H1 (cell line): ENCODE results near the gene FOXP4. TPM values are rescaled to one million over a fixed set of nuclear protein-coding genes. Genes with fewer than 3 reads are reported as not detected.

Source experiments
- CTCF ChIA-PET: fragments of 300-600 bp; sonication (Branson Sonifier 250); formaldehyde crosslinking; loops from one replicate; lab custom pipeline; 2021; ENCODE audit not compliant: partially characterized antibody; lab: Charles Lee
- POLR2A ChIA-PET: fragments of 300-600 bp; sonication (Branson Sonifier 250); formaldehyde crosslinking; loops from one replicate; lab custom pipeline; 2021; ENCODE audit warnings: inconsistent platforms; ENCODE audit not compliant: partially characterized antibody; lab: Charles Lee
- DNase-seq, 2 experiments: peaks; one replicate each; pipeline versions ENCODE4 v3.0.0 to v3.0.0-alpha.2; 2010 to 2022; ENCODE audit warnings: low spot score in 2 of 2, low read depth in 1 of 2, mixed read lengths in 1 of 2
- FAIRE-seq: peaks from 2 replicates; lab custom pipeline; 2011; peaks lifted over from hg19 to GRCh38; lab: Jason Lieb, UNC
- H2AFZ ChIP-seq: 2 replicates; pipeline ENCODE4 v1.8.1; 2012; ENCODE audit warnings: low read length, inconsistent platforms
- H2AK5ac ChIP-seq: 2 replicates; pipeline ENCODE4 v1.6.1; 2013; ENCODE audit warnings: low read depth, low read length
- H2BK120ac ChIP-seq: replicated peaks from 2 replicates; pipeline ENCODE3; 2013; ENCODE audit warnings: low read depth, low read length, inconsistent platforms
- H2BK12ac ChIP-seq: 2 replicates; pipeline ENCODE4 v1.6.1; 2013; ENCODE audit warnings: low read depth, low read length
- H2BK15ac ChIP-seq: 2 replicates; pipeline ENCODE4 v1.6.1; 2013; ENCODE audit warnings: low read length
- H2BK20ac ChIP-seq: 2 replicates; pipeline ENCODE4 v1.6.1; 2013; ENCODE audit warnings: low read length
- H2BK5ac ChIP-seq: 2 replicates; pipeline ENCODE4 v1.6.1; 2013; ENCODE audit warnings: low read depth, low read length
- H3K14ac ChIP-seq: 2 replicates; pipeline ENCODE4 v1.6.1; 2013; ENCODE audit warnings: inconsistent platforms; ENCODE audit not compliant: insufficient read length
- H3K18ac ChIP-seq: 2 replicates; pipeline ENCODE4 v1.6.1; 2013; ENCODE audit warnings: low read length; ENCODE audit errors: extremely low read depth
- H3K23ac ChIP-seq: 2 replicates; pipeline ENCODE4 v1.6.1; 2013; ENCODE audit warnings: inconsistent platforms; ENCODE audit not compliant: insufficient read length
- H3K23me2 ChIP-seq: 2 replicates; pipeline ENCODE4 v1.6.1; 2013; ENCODE audit warnings: low read depth, low read length
- H3K27ac ChIP-seq: 2 replicates; pipeline ENCODE4 v1.6.1; 2011; ENCODE audit warnings: low read depth, low read length, inconsistent platforms
- H3K27me3 ChIP-seq, 4 experiments: replicated peaks in 1 of 4; 1 replicate in 1 of 4; 2 replicates in 3 of 4; pipeline versions ENCODE4 v1.6.1 to v1.8.1; 2011 to 2013; ENCODE audit warnings: low read length in 3 of 4, mild to moderate bottlenecking in 3 of 4, inconsistent platforms in 2 of 4, mixed read lengths in 2 of 4, moderate library complexity in 1 of 4; ENCODE audit not compliant: control insufficient read depth in 3 of 4, insufficient read depth in 3 of 4; ENCODE audit errors: extremely low read depth in 1 of 4
- H3K36me3 ChIP-seq, 4 experiments: 2 replicates each; pipeline versions ENCODE4 v1.6.1 to v1.8.1; 2011 to 2013; ENCODE audit warnings: mild to moderate bottlenecking in 4 of 4, low read length in 3 of 4, moderate library complexity in 2 of 4, control low read depth in 1 of 4, inconsistent platforms in 1 of 4; ENCODE audit not compliant: insufficient read depth in 4 of 4, control insufficient read depth in 2 of 4
- H3K4ac ChIP-seq: replicated peaks from 2 replicates; pipeline ENCODE3; 2013; ENCODE audit warnings: low read length, low read depth, mixed read lengths, inconsistent platforms; ENCODE audit not compliant: insufficient read length
- H3K4me1 ChIP-seq, 4 experiments: replicated peaks in 1 of 4; 1 replicate in 1 of 4; 2 replicates in 3 of 4; pipeline versions ENCODE4 v1.6.1 to v1.8.1; 2011 to 2013; ENCODE audit warnings: low read length in 3 of 4, inconsistent platforms in 2 of 4, mixed read lengths in 1 of 4; ENCODE audit not compliant: insufficient read depth in 4 of 4, control insufficient read depth in 3 of 4
- H3K4me2 ChIP-seq, 2 experiments: 2 replicates each; pipeline versions ENCODE4 v1.6.1 to v1.8.1; 2011 to 2013; ENCODE audit warnings: low read depth in 2 of 2, low read length in 2 of 2, control low read depth in 1 of 2, inconsistent platforms in 1 of 2, mild to moderate bottlenecking in 1 of 2; ENCODE audit not compliant: insufficient read depth in 1 of 2
- H3K4me3 ChIP-seq, 4 experiments: fragments of 200-600, 300-600 bp in 1 of 4; sonication (generic), shearing (Covaris generic), sonication (Bioruptor Twin) in 1 of 4; 2 replicates each; pipeline versions ENCODE4 v1.5.1 to v1.8.1; 2011 to 2016; ENCODE audit warnings: low read length in 4 of 4, low read depth in 3 of 4, control low read depth in 2 of 4, inconsistent platforms in 2 of 4, mild to moderate bottlenecking in 2 of 4, mixed read lengths in 1 of 4, moderate library complexity in 1 of 4; ENCODE audit not compliant: insufficient read depth in 2 of 4; ENCODE audit errors: extremely low read depth in 1 of 4
- H3K56ac ChIP-seq: replicated peaks from 2 replicates; pipeline ENCODE3; 2013; ENCODE audit warnings: low read depth, mild to moderate bottlenecking, mixed read lengths, low read length, inconsistent platforms; ENCODE audit not compliant: insufficient read length
- H3K79me1 ChIP-seq: 2 replicates; pipeline ENCODE4 v1.6.1; 2013; ENCODE audit warnings: low read depth, low read length, control low read depth
- H3K79me2 ChIP-seq, 2 experiments: 2 replicates each; pipeline versions ENCODE4 v1.6.1 to v1.8.1; 2012 to 2013; ENCODE audit warnings: low read length in 2 of 2, mild to moderate bottlenecking in 2 of 2, inconsistent platforms in 1 of 2; ENCODE audit not compliant: insufficient read depth in 2 of 2, control insufficient read depth in 1 of 2
- H3K9ac ChIP-seq, 4 experiments: replicated peaks in 1 of 4; 1 replicate in 1 of 4; 2 replicates in 3 of 4; pipeline versions ENCODE4 v1.6.1 to v1.8.1; 2011 to 2013; ENCODE audit warnings: low read depth in 3 of 4, low read length in 3 of 4, control low read depth in 2 of 4, mild to moderate bottlenecking in 2 of 4, moderate library complexity in 2 of 4, inconsistent platforms in 1 of 4; ENCODE audit errors: extremely low read depth in 1 of 4
- H3K9me3 ChIP-seq, 2 experiments: 2 replicates each; pipeline versions ENCODE4 v1.6.1 to v1.8.1; 2012 to 2013; ENCODE audit warnings: mild to moderate bottlenecking in 2 of 2, moderate library complexity in 2 of 2, control low read depth in 1 of 2, inconsistent platforms in 1 of 2, low read depth in 1 of 2, low read length in 1 of 2, mixed read lengths in 1 of 2; ENCODE audit not compliant: insufficient read depth in 2 of 2
- H4K20me1 ChIP-seq, 2 experiments: replicated peaks in 1 of 2; 2 replicates each; pipeline versions ENCODE3 to v1.8.1; 2011 to 2013; ENCODE audit warnings: inconsistent platforms in 2 of 2, low read length in 2 of 2, mild to moderate bottlenecking in 1 of 2; ENCODE audit not compliant: insufficient read depth in 2 of 2, control insufficient read depth in 1 of 2
- H4K5ac ChIP-seq: 2 replicates; pipeline ENCODE4 v1.6.1; 2013; ENCODE audit warnings: low read length, low read depth, mixed read lengths, inconsistent platforms; ENCODE audit not compliant: insufficient read length
- H4K8ac ChIP-seq: 2 replicates; pipeline ENCODE4 v1.8.0; 2013; ENCODE audit warnings: mild to moderate bottlenecking, moderate library complexity, low read length, inconsistent platforms; ENCODE audit not compliant: insufficient read depth; ENCODE audit errors: extremely low read depth
- H4K91ac ChIP-seq: replicated peaks from 2 replicates; pipeline ENCODE3; 2013; ENCODE audit warnings: low read length, mixed read lengths, inconsistent platforms; ENCODE audit not compliant: insufficient read length
- BACH1 ChIP-seq: IDR thresholded peaks from 2 replicates; pipeline ENCODE4 v1.6.1; 2012; ENCODE audit warnings: low read length, improper control_type of control experiment
- CHD1 ChIP-seq: IDR thresholded peaks from 2 replicates; pipeline ENCODE4 v1.6.1; 2012; ENCODE audit warnings: low read depth, low read length, improper control_type of control experiment
- CTBP2 ChIP-seq: IDR thresholded peaks from 2 replicates; pipeline ENCODE4 v1.7.0; 2011; ENCODE audit warnings: borderline replicate concordance, mild to moderate bottlenecking, moderate library complexity, mixed read lengths, low read length; ENCODE audit not compliant: insufficient read depth, insufficient read length
- JUND ChIP-seq: IDR thresholded peaks from 2 replicates; pipeline ENCODE4 v1.6.1; 2011; ENCODE audit warnings: mild to moderate bottlenecking, improper control_type of control experiment, low read length
- NANOG ChIP-seq: IDR thresholded peaks from 2 replicates; pipeline ENCODE4 v1.6.1; 2011; ENCODE audit warnings: low read length, low read depth, mild to moderate bottlenecking, inconsistent platforms; ENCODE audit not compliant: insufficient read depth, poor library complexity, severe bottlenecking
- SIN3A ChIP-seq, 2 experiments: IDR thresholded peaks in 1 of 2; conservative IDR thresholded peaks in 1 of 2; 2 replicates each; pipeline ENCODE4 v1.6.1; 2011 to 2012; ENCODE audit warnings: low read length in 2 of 2, improper control_type of control experiment in 1 of 2, low read depth in 1 of 2, mild to moderate bottlenecking in 1 of 2
- SIRT6 ChIP-seq: IDR thresholded peaks from one replicate; pipeline ENCODE4 v1.7.1; 2012; ENCODE audit warnings: low read length, inconsistent platforms
- WGBS, 2 experiments: shearing (Covaris generic) in 1 of 2; methylation state at CpG; one replicate each; pipeline versions ENCODE4 v1.1.6 to v1.1.7; 2013 to 2015; ENCODE audit warnings: low lambda C conversion rate in 2 of 2, mixed read lengths in 2 of 2, inconsistent platforms in 1 of 2, low coverage in 1 of 2, missing lambda C conversion rate in 1 of 2; ENCODE audit not compliant: insufficient replicate concordance in 2 of 2, insufficient coverage in 1 of 2, insufficient read length in 1 of 2; ENCODE audit errors: extremely low coverage in 1 of 2, missing lambda C conversion rate in 1 of 2; 5-methylcytosine and 5-hydroxymethylcytosine counted together
- polyA plus RNA-seq, 7 experiments: library from polyadenylated mRNA; depleted of rRNA in 3 of 7; stranded (reverse) in 5 of 7; unstranded in 2 of 7; fragments of >200 nt in 5 of 7; fragments of 200-250 nt in 2 of 7; gene quantifications; 1 replicate in 5 of 7; 2 replicates in 1 of 7; 4 replicates in 1 of 7; pipeline versions ENCODE4 v1.2.1 to v1.2.3, GENCODE V29; 2011 to 2013; ENCODE audit warnings: missing spikeins in 2 of 7, mixed read lengths in 2 of 7
- total RNA-seq: library from RNA; stranded (reverse); fragmentation: NEBNext Ultra II Directional; extraction: Animal tissue kit (Norgen Biotek cat#: 25700); gene quantifications from 2 replicates; pipeline ENCODE4 v1.2.1, GENCODE V29; 2021

Gene FOXP4
- total and polyA plus RNA-seq, 2 of the 8 experiments (the other 6 are each of a cell fraction or from before 2014, with no cell fraction given) = 4.8 to 13.3 TPM

DNA sequence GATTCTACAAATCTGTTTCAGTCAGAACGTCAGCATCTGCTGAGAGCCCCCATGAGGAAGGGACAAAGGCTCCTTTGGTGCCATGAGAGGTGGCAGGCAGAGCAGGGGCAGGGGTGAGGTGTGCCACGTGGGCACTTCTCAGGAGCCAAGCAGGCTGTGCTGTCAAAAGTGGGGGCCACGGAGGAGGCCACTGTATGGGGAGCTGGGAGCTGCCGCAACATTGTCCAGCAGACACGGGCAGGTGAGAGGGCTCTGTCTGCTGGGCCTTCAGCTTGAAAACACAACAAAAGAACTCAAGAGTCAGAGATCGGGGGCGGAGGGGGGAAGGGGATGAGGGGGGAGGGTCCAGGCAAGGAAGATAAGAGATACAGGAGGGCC lies 21.6 kb upstream of the FOXP4 start:
- CTCF ChIA-PET = interaction anchor here (2.1 kb wide), 1 partner anchor 55 kb away, joined by 6 read pairs; no protein-coding TSS in a partner anchor
- H3K4ac ChIP-seq = no peak overlapping the region
- H3K14ac ChIP-seq = no peak overlapping the region
- no peak overlapping the region for H4K91ac ChIP-seq
- H3K23ac ChIP-seq = no peak overlapping the region
- no peak overlapping the region for H3K56ac ChIP-seq
- H4K8ac ChIP-seq = no peak overlapping the region
- no peak overlapping the region for H2AFZ ChIP-seq
- FAIRE-seq = no peak
- no peak overlapping the region for H3K27ac ChIP-seq
- H2AK5ac ChIP-seq = no peak overlapping the region
- no peaks in the 10 kb centered on the region for H3K9me3 ChIP-seq
- TF ChIP-seq SIRT6 = no peak
- no peak for TF ChIP-seq SIN3A (conservative IDR thresholded peaks at IDR 0.05 in 1 of 2, IDR thresholded peaks at IDR 0.05 in 1 of 2; ENCODE audit: low read depth in 1 of 2, low read length in 2 of 2)
- TF ChIP-seq CTBP2 = no peak
- TF ChIP-seq BACH1 = no peak
- TF ChIP-seq JUND = no peak
- TF ChIP-seq NANOG = no peak
- no peak for TF ChIP-seq CHD1
- H3K9ac ChIP-seq = no peak overlapping the region
- H3K4me1 ChIP-seq = peaks cover 0 to 16% (median 8%) of the 10 kb centered on the region in 4 experiments; a peak in 4 of 7 replicates
- H2BK12ac ChIP-seq = no peak overlapping the region
- H3K4me3 ChIP-seq = no peak overlapping the region
- 70% methylated on average over 5 of the region's 7 CpGs; no CpG with 5 or more reads in 1 of the 2 experiments for WGBS, 2 experiments
- H3K4me2 ChIP-seq = no peak overlapping the region
- no peak overlapping the region for H4K5ac ChIP-seq
- H4K20me1 ChIP-seq = no peaks in the 10 kb centered on the region
- H3K79me2 ChIP-seq = no peaks in the 10 kb centered on the region
- no peaks in the 10 kb centered on the region for H3K23me2 ChIP-seq
- no peak overlapping the region for H2BK5ac ChIP-seq
- H2BK120ac ChIP-seq = no peak overlapping the region
- H3K36me3 ChIP-seq = no peaks in the 10 kb centered on the region
- no peak overlapping the region for H3K18ac ChIP-seq
- no peak for DNase-seq
- H2BK20ac ChIP-seq = no peak overlapping the region
- POLR2A ChIA-PET = interaction anchor here (0.9 kb wide), 1 partner anchor 61 kb away, joined by 3 read pairs; no protein-coding TSS in a partner anchor
- H3K27me3 ChIP-seq = peaks cover 0 to 13% (median 8%) of the 10 kb centered on the region in 4 experiments; a peak in 6 of 7 replicates
- H3K79me1 ChIP-seq = no peaks in the 10 kb centered on the region
- H2BK15ac ChIP-seq = no peak overlapping the region
